Glutamatergic neuron (in vitro differentiated cells): ENCODE data around the gene FBXL13. TPM values are rescaled to one million over a fixed set of nuclear protein-coding genes. Genes with fewer than 3 reads are reported as not detected.

ENCODE experiments used
- DNase-seq: peaks from one replicate; pipeline ENCODE4 v3.0.0; 2022
- H3K27ac Mint-ChIP-seq: one replicate; pipeline ENCODE4 v1.8.0; 2020; ENCODE audit warnings: mild to moderate bottlenecking, mixed read lengths, inconsistent platforms; ENCODE audit not compliant: unreplicated experiment
- H3K27me3 Mint-ChIP-seq: one replicate; pipeline ENCODE4 v1.8.0; 2020; ENCODE audit warnings: mild to moderate bottlenecking, moderate library complexity, mixed read lengths, inconsistent platforms; ENCODE audit not compliant: unreplicated experiment
- H3K36me3 Mint-ChIP-seq: one replicate; pipeline ENCODE4 v1.8.0; 2020; ENCODE audit warnings: mild to moderate bottlenecking, mixed read lengths, inconsistent platforms; ENCODE audit not compliant: unreplicated experiment
- H3K4me1 Mint-ChIP-seq: one replicate; pipeline ENCODE4 v1.8.0; 2020; ENCODE audit warnings: mild to moderate bottlenecking, low read depth, mixed read lengths, inconsistent platforms; ENCODE audit not compliant: unreplicated experiment
- H3K4me3 Mint-ChIP-seq: one replicate; pipeline ENCODE4 v1.8.0; 2020; ENCODE audit warnings: mild to moderate bottlenecking, mixed read lengths, inconsistent platforms; ENCODE audit not compliant: unreplicated experiment
- H3K9me3 Mint-ChIP-seq: one replicate; pipeline ENCODE4 v1.8.0; 2020; ENCODE audit warnings: mild to moderate bottlenecking, moderate library complexity, mixed read lengths, inconsistent platforms; ENCODE audit not compliant: unreplicated experiment
- CTCF ChIP-seq: fragments of 200-600 bp; sonication (generic); IDR thresholded peaks from one replicate; pipeline ENCODE4 v1.5.0; 2021; ENCODE audit not compliant: partially characterized antibody, unreplicated experiment
- total RNA-seq: library from RNA; stranded (reverse); fragmentation: NEBNext Ultra II Directional; extraction: Animal tissue kit (Norgen Biotek cat#: 25700); gene quantifications from one replicate; pipeline ENCODE4 v1.2.1, GENCODE V29; 2021; ENCODE audit not compliant: unreplicated experiment

FBXL13 gene
- total RNA-seq, 1 donor from 2014 or later: 1.1 TPM

GRCh38 chr7:103075337-103075918 lies 832 bp upstream of the FBXL13 start:
- Mint-ChIP-seq H3K27ac (peak overlapping the region; percentile 78), H3K9me3 (peaks cover 3% of the 10 kb centered on the region), H3K27me3 (peaks cover 12% of the 10 kb centered on the region), H3K36me3 (no peaks in the 10 kb centered on the region), H3K4me3 (peak overlapping the region; percentile 95), H3K4me1 (peaks cover 12% of the 10 kb centered on the region)
- peak; percentile 56 for DNase-seq
- TF ChIP-seq CTCF: no peak

GRCh38 chr7:103073989-103074518 lies 542 bp downstream of the FBXL13 start:
- peaks cover 12% of the 10 kb centered on the region for H3K27me3 Mint-ChIP-seq
- peaks cover 3% of the 10 kb centered on the region for H3K9me3 Mint-ChIP-seq
- peaks cover 12% of the 10 kb centered on the region for H3K4me1 Mint-ChIP-seq
- peak overlapping the region; percentile 31 for H3K27ac Mint-ChIP-seq
- H3K4me3 Mint-ChIP-seq: peak overlapping the region; percentile 98
- no peak for TF ChIP-seq CTCF
- H3K36me3 Mint-ChIP-seq: no peaks in the 10 kb centered on the region
- DNase-seq: no peak

- no peak for DNase-seq
- peaks cover 5% of the 10 kb centered on the region for H3K36me3 Mint-ChIP-seq
- peaks cover 12% of the 10 kb centered on the region for H3K4me1 Mint-ChIP-seq
- no peak for TF ChIP-seq CTCF
- no peak overlapping the region for H3K27ac Mint-ChIP-seq
- no peak overlapping the region for H3K4me3 Mint-ChIP-seq
- H3K27me3 Mint-ChIP-seq: peaks cover 10% of the 10 kb centered on the region
- H3K9me3 Mint-ChIP-seq: peaks cover 3% of the 10 kb centered on the region
Observed at GRCh38 chr7:103071000-103071399, 3.6 kb downstream of the FBXL13 start.

- no peaks in the 10 kb centered on the region for H3K9me3 Mint-ChIP-seq
- H3K36me3 Mint-ChIP-seq: peaks cover 5% of the 10 kb centered on the region
- peaks cover under 1% of the 10 kb centered on the region for H3K4me1 Mint-ChIP-seq
- no peaks in the 10 kb centered on the region for H3K27me3 Mint-ChIP-seq
- H3K4me3 Mint-ChIP-seq: no peak overlapping the region
- DNase-seq: no peak
- TF ChIP-seq CTCF: no peak
- no peak overlapping the region for H3K27ac Mint-ChIP-seq
Observed at GRCh38 chr7:103068414-103069403, 5.9 kb downstream of the FBXL13 start.
